ENCODE measurements around the gene COL25A1. TPM values are rescaled to one million over a fixed set of nuclear protein-coding genes. Genes with fewer than 3 reads are reported as not detected.

The COL25A1 gene
- polyA plus RNA-seq, 1 donor, result 9.5 TPM

DNA sequence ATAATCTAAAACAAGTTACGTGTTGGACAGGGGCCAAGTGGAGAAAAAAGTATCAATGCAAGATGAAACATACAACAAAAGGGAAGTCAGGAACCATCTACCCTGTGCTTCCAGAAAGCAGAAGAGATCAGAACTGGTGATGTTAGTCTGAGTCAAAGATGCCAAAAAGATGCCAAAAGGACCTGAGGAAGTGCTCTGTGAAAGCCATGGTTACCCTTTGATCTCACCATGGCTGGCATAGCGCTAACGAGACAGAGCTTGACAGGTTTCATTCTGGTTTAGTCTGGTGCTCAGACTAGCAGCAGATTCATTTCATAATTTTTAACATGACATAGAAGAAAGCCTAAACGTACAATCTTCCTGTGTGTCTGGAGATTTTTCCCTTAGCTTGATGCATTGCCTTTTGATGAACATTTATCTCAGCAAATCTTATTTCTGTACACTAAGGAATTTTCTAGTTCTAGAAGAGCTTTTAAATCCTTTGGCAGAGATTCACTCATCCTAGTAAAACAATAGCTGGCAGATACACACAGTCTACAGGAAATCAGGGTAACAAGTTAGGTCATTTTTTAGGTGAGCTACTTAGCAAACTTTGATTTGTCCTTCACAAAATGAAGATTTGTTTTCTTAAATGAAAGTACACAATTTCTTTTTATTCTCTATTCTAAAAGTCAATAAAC lies 87.7 kb downstream of the COL25A1 start:
- DNase-seq (ENCODE audit: low read depth), result no peak

DNA sequence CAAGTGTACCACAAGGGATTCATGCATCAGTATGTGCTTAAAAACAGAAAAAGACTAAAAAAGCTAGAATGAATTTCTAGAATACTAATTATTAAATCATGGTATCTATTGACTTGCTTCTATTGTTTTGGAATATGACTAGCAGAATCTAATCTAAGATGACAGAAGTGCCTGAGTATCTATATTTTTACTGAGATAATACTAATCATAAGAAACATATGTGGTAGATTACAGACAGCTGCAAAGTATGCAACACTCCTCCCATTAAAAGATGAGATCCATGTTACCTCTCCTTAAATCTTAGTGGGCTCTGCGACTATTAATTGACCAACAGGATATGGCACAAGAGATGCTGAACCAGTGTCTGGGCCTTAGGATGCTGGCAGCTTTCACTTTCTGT lies 89.4 kb downstream of the COL25A1 start:
- DNase-seq (ENCODE audit: low read depth), result no peak

DNA sequence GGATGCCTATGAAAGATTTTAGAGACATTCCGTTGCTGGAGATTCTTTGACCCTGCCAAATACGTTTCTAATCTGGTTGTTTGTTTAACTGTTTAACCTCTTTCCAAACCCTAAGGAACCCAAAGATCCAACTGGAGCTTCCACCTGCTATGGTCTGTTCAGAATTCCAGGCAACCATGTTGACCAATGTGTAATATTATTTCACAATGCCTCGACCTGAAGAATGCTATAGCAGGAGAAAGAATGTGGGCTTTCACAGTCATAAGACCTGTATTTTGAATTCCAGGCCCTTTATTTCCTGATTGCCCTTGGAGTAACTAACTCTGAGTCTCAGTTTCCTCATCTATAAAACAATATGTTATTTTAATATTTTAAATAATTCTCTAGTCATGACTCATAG lies 90.8 kb downstream of the COL25A1 start:
- DNase-seq (ENCODE audit: low read depth), result no peak

GRCh38 chr4:109209647-109210046 lies 92.8 kb downstream of the COL25A1 start:
- no peak for DNase-seq (ENCODE audit: low read depth)

DNA sequence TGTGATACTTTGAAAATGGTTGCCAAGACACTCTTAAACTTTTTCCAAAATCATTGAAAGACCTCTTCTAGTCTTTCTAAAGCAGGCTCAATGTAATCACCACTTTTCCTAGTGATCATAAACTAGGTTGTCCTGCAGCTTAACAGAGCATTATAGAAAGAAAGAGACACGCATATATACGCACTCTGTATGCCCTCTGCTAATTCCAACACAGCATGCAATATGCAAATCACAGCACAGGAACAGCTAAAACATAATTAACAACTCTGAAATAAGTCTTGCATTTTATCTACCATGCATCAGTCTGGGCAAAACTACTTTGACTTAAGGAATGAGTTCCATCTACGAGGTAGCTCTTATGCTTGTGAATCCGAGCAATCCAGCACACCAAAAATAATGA lies 94.6 kb downstream of the COL25A1 start:
- DNase-seq (ENCODE audit: low read depth), result no peak

DNA sequence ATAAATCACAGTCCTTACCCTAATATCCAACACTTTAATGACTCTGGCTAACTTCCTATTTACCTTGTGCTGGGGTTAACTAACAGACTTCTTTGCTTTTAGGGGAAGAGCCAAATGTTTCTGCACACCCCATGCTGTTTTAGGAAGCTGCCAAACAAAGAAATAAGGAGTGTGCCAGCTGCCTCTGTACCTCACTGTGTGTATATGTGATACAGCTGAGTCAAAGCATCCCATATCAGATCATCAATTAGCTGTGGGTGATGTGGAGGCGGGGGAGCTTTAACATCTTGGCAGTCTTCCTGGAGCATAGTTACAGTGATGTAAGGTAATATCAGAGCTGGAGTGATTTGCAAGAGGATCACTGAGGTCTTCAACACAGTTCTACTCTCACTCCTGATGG lies 95.4 kb downstream of the COL25A1 start:
- DNase-seq (ENCODE audit: low read depth), result no peak

- no peak for DNase-seq (ENCODE audit: low read depth)
Observed at GRCh38 chr4:109206620-109207019, 95.8 kb downstream of the COL25A1 start.

GRCh38 chr4:109205186-109205585 lies 97.3 kb downstream of the COL25A1 start:
- DNase-seq (ENCODE audit: low read depth), result no peak

DNA sequence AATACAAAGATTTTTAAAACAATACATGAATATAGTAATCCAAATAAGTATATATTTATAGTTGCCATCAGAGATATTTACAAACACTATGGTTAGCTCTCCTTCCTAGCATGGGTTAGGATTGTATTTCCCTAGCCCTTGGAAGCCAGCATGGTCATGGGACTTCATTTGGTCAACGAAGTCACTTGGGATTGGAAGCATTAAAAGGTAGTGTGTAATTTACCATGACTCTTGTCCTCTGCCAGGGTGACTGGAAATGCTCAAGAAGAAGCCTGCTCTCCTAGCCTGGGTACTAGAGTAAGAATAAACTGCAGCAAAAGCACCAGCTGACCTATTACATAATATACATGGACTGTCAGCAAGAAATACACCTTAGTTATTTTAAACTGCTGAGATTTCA lies 102.9 kb downstream of the COL25A1 start:
- DNase-seq (ENCODE audit: low read depth), result no peak

DNA sequence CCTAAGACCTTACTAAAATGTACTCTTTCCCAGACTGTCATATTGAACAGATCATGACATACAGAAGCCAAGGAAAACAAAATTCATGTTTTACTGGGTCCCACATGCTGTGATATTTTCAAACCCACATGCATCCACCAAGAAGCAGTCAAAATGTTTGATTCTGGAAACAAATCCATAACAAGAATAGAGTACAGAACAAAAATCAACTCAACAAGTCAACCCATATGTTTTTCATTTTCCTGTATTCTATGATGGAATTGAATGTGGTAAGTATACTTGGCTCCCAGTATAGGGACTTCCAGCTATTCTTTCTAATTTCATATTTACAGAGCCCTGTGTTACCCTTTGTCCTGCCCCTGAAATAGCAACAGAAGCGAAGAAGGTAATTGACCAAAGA lies 106.8 kb downstream of the COL25A1 start:
- no peak for DNase-seq (ENCODE audit: low read depth)

DNA sequence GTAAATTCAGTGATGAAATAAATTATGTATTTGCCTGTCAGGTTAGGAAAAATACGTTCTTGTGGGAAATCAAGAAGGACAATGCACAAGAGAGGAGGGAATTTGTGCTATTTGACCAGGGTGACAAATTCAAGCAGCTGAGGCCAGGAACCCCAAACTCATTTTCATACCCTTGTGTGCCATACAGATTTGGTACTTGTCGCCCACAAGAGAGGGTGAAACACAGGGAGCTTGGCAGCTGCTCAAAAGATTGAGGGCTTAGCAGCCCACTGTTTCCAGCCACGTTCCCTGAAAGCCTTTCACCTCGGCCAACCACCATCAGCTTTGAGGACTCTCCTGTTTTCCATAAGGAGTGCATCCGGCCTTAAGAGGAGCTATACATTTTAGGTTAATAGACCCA lies 111.2 kb downstream of the COL25A1 start:
- DNase-seq (ENCODE audit: low read depth), result no peak

- DNase-seq (ENCODE audit: low read depth), result no peak
Observed at GRCh38 chr4:109186458-109186945, 116.0 kb downstream of the COL25A1 start.

GRCh38 chr4:109185951-109186350 lies 116.5 kb downstream of the COL25A1 start:
- no peak for DNase-seq (ENCODE audit: low read depth)

DNA sequence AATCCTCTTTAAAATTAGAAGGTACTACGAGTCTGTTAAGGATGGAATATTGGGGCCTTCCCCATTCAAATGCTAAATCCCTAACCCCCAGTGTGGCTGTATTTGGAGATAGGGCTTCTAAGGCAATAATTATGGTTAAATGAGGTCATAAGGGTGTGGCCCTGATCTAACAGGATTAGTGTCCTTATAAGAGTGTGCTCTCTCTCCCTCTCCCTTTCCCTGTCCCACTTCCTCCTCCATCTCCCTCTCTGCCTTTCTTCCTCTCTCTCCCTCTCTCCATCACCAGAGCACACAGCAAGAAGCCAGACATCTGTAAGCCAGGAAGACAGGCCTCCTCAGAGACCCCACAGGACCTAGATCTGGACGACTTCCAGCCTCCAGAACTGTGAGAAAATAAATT lies 116.9 kb downstream of the COL25A1 start:
- no peak for DNase-seq (ENCODE audit: low read depth)

- DNase-seq (ENCODE audit: low read depth), result peak; percentile 73
Observed at GRCh38 chr4:109184491-109184961, 117.9 kb downstream of the COL25A1 start.

GRCh38 chr4:109183931-109184490 lies 118.4 kb downstream of the COL25A1 start:
- DNase-seq (ENCODE audit: low read depth), result peak; percentile 39

- DNase-seq (ENCODE audit: low read depth), result no peak
Observed at GRCh38 chr4:109182696-109183095, 119.8 kb downstream of the COL25A1 start.

DNA sequence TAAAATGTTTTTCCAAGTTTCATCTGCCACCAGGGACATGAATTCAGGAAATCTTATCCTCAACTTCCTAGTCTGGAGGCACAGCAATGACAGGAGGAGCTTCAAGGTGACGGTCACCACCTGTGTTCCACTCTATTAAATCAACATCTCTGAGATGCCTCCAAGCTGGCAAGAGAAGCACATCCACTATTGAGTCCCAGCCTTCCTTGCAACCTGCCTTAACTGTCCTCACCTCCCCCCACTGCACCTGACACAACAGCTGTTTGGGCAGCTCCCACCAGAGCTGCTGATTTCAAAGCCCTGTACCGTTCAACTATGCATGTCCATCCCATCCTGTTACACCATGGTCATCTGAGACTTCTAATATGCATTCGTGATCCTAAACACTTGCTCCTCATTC lies 123.4 kb downstream of the COL25A1 start:
- no peak for DNase-seq (ENCODE audit: low read depth)

DNA sequence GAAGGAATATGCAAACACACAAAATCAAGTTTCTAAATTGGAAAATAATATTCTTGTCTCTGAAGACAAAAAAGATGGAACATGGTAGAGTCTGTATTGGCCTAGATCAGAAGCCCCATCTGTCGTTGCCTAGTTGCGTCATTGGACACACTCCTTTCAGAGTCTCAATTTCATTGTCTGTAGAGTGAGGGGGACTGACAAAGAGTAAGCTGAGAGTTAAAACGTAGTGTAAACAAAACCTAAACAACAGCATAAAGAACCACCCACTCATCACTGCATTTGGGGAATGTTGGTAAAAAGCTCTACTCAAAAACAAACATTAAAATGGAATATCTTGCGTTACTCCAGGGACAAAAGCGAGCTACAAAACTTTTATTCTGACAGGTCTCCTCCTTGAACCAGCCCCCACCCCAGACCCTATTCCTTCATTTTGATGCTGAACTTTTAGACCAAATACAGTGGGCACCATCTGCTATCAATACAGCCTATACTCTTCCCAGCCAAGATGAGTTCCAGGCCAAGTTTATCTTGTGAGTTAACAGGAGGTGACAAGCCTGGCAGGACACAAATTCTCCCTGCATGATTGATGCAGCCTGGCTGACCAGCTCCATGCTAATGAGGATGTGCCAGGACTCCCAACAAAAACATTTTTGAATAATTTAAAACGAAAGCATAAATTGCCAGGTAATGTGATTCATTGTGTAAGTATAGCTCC lies 125.2 kb downstream of the COL25A1 start:
- no peak for DNase-seq (ENCODE audit: low read depth)

- DNase-seq (ENCODE audit: low read depth), result no peak
Observed at GRCh38 chr4:109174224-109174953, 128.1 kb downstream of the COL25A1 start.

DNA sequence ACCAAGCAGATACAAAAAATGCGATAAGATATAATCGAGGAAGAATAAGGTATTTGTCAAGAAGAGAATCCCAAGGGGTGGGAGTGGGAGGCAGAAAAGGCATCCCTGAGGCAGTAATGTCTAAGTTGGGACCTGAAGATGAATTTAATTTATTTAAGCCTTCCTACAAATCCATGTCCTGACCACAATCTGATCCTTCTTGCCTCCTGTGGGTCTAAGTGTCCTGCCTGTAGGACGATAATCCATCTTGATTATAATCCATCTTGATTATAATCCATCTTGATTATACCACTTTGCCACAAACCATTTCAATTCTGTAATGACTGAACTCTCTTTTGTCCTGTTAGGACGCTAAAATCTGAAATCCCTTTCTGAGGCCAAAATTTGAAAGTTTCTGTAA lies 130.2 kb downstream of the COL25A1 start:
- no peak for DNase-seq (ENCODE audit: low read depth)

DNA sequence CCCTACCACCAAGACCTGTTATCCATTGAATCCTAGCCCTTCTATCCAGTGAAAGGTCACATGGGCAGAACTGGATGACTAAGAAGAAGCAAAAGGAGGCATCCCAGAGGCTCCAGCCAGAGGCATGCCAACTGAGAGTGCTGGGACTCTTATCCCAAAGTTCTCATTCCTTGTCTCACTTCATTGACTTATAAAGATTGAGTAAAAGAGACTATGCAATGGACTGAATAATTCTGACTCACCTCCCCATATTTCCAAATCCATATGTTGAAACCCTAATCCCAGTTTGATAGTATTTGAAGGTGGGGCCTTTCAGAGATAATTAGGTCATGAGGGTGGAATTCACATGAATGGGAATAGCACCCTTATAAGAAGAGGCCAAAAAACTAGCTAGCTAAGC lies 131.4 kb downstream of the COL25A1 start:
- DNase-seq (ENCODE audit: low read depth), result no peak
